OCI-LY3 (cell line): ENCODE measurements around the gene MAP4K5.

ENCODE experiments used
- EZH2phosphoT487 ChIP-seq: fragments of 200-600 bp; shearing (Covaris generic); IDR thresholded peaks from 2 replicates; pipeline ENCODE4 v1.6.1; 2018; ENCODE audit warnings: antibody characterized with exemption, mixed run types, low read depth
- TF ChIP-seq, protein P1 (sequence below): fragments of 200-600, 300-600 bp; sonication (generic); IDR thresholded peaks from 2 replicates; pipeline ENCODE4 v1.5.1; 2014; ENCODE audit warnings: antibody characterized with exemption, low read length, low read depth

GRCh38 chr14:50469982-50470381 lies 62.4 kb downstream of the MAP4K5 start:
- TF ChIP-seq, protein P1, sequence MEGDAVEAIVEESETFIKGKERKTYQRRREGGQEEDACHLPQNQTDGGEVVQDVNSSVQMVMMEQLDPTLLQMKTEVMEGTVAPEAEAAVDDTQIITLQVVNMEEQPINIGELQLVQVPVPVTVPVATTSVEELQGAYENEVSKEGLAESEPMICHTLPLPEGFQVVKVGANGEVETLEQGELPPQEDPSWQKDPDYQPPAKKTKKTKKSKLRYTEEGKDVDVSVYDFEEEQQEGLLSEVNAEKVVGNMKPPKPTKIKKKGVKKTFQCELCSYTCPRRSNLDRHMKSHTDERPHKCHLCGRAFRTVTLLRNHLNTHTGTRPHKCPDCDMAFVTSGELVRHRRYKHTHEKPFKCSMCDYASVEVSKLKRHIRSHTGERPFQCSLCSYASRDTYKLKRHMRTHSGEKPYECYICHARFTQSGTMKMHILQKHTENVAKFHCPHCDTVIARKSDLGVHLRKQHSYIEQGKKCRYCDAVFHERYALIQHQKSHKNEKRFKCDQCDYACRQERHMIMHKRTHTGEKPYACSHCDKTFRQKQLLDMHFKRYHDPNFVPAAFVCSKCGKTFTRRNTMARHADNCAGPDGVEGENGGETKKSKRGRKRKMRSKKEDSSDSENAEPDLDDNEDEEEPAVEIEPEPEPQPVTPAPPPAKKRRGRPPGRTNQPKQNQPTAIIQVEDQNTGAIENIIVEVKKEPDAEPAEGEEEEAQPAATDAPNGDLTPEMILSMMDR: no peak
- TF ChIP-seq EZH2phosphoT487: no peak
